Astrocyte of the spinal cord (primary cell): ENCODE measurements around the gene AAK1.

Experiments used
- DNase-seq: peaks from one replicate; pipeline ENCODE4 v3.0.0; 2011; ENCODE audit warnings: low read depth, low spot score
- H3K4me3 ChIP-seq: 2 replicates; pipeline ENCODE4 v1.5.1; 2011; ENCODE audit warnings: low read depth, mild to moderate bottlenecking, low read length, moderate library complexity
- CTCF ChIP-seq: IDR thresholded peaks from 2 replicates; pipeline ENCODE4 v1.5.1; 2012; ENCODE audit warnings: low read depth, mild to moderate bottlenecking, low read length, inconsistent platforms
- in situ Hi-C: cut with HindIII; loops from 2 replicates; pipeline ENCODE4 v1.10.0; 2017; ENCODE audit warnings: low sequenced_read_pairs

Gene AAK1

DNA sequence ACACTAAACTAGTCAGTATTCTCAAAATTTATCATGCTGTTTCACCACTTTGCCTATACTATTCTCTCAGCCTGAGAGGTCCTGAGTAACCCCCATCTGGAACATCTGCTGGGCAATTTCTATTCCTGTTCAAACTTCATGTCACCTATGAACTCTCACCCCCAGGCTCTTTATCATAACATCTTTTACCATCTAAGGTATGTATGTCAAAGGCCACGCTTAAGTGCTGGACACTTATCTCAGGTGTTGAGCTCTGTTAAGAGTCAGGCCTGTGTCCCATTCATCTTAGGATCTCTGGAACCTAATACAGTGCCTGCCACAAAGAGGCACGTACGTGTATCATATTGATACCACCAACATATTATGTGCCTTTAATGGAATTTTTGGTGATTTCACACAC is 4.9 kb downstream of the AAK1 start:
- in situ Hi-C loops: no loop called here
- no peak overlapping the region for H3K4me3 ChIP-seq
- DNase-seq: no peak
- TF ChIP-seq CTCF: no peak

DNA sequence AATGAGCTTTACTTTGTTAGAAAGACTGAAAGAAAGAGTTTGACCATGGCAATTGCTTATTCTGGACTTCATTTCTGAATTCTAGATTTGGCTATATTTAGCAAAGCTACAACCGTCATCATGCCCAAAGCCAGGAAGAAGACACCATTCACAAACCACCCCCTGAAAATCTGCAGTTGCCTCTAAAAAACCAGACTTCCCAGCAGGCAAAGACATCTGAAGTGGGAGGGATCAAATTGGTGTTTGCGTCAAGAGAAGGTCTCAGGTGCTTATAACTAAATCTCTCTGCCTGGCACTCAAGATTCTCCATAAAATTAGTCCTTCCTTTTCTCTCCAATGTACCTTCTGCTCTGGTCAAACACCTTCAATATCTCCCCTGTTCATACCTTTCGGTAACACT is 5.6 kb downstream of the AAK1 start:
- no peak overlapping the region for H3K4me3 ChIP-seq
- no peak for TF ChIP-seq CTCF
- DNase-seq: no peak
- in situ Hi-C loops: no loop called here

DNA sequence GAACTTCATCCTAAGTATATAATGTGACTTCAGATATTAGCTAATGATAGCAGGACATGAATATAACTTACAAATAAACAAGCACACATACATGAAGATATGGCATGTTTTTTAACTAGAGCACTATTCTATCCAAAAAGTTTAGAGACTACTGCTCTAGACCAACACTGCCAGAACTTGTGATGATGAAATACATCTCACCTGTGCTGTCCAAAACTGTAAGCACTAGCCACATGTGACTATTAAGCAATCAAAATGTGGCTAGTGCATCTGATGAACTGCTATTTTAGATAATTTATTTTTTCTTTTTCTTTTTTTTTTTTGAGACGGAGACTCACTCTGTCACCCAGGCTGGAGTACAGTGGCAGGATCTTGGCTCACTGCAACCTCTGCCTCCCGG is 7.1 kb downstream of the AAK1 start:
- no peak for DNase-seq
- no peak for TF ChIP-seq CTCF
- no peak overlapping the region for H3K4me3 ChIP-seq
- in situ Hi-C loops: no loop called here

GRCh38 chr2:69635432-69635831 is 8.1 kb downstream of the AAK1 start:
- TF ChIP-seq CTCF: no peak
- DNase-seq: no peak
- in situ Hi-C loops: no loop called here
- H3K4me3 ChIP-seq: no peak overlapping the region

GRCh38 chr2:69634196-69634821 is 9.2 kb downstream of the AAK1 start:
- no peak for TF ChIP-seq CTCF
- in situ Hi-C loops: no loop called here
- DNase-seq: no peak
- no peak overlapping the region for H3K4me3 ChIP-seq

DNA sequence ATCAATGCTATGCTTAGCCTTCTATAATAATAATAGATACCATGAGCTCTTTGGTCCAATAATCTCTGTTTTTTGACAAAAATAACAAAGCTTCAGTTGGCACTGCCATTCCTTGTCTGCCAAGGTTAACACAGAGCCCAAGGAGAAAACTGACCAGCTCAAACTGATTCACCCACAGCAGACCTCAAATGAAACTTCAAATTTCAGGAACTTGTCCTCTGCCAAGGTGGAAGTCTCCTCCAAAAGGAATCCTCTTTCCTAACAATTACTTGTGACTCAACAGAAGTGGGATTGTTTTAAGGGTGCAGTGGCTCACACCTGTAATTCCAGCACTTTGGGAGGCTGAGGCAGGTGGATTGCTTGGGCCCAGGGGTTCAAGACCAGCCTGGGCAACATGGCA is 12.1 kb downstream of the AAK1 start:
- in situ Hi-C loops: no loop called here
- no peak for TF ChIP-seq CTCF
- no peak overlapping the region for H3K4me3 ChIP-seq
- no peak for DNase-seq
